H1 (cell line): ENCODE measurements around the gene PLG. TPM values are rescaled to one million over a fixed set of nuclear protein-coding genes. Genes with fewer than 3 reads are reported as not detected.

Source experiments
- BCL11A ChIP-seq, 2 experiments: IDR thresholded peaks; one replicate each; pipeline ENCODE4 v1.6.1; 2011; ENCODE audit warnings: low read depth in 2 of 2, low read length in 2 of 2, mild to moderate bottlenecking in 2 of 2
- CREB1 ChIP-seq: IDR thresholded peaks from 2 replicates; pipeline ENCODE4 v1.6.1; 2012; ENCODE audit warnings: inconsistent platforms
- EGR1 ChIP-seq: IDR thresholded peaks from 2 replicates; pipeline ENCODE4 v1.6.1; 2011; ENCODE audit warnings: low read depth, low read length, borderline replicate concordance
- EZH2 ChIP-seq: fragments of 200-600 bp; sonication (generic); IDR thresholded peaks from 2 replicates; pipeline ENCODE4 v1.7.1; 2012; ENCODE audit warnings: low read depth, mild to moderate bottlenecking, moderate library complexity, low read length, inconsistent platforms; ENCODE audit not compliant: severe bottlenecking
- GABPA ChIP-seq: IDR thresholded peaks from 2 replicates; pipeline ENCODE4 v1.6.1; 2011; ENCODE audit warnings: mild to moderate bottlenecking, low read length, moderate library complexity, borderline replicate concordance; ENCODE audit not compliant: insufficient read depth
- KDM5A ChIP-seq: fragments of 200-600 bp; IDR thresholded peaks from 2 replicates; pipeline ENCODE4 v1.7.1; 2012; ENCODE audit warnings: mild to moderate bottlenecking, low read length, inconsistent platforms, mixed read lengths
- NRF1 ChIP-seq: IDR thresholded peaks from 2 replicates; pipeline ENCODE4 v1.6.1; 2011; ENCODE audit warnings: mild to moderate bottlenecking, low read depth, low read length, improper control_type of control experiment
- POU5F1 ChIP-seq: IDR thresholded peaks from 2 replicates; pipeline ENCODE4 v1.6.1; 2011; ENCODE audit warnings: low read depth, mild to moderate bottlenecking, low read length, moderate library complexity
- RNF2 ChIP-seq: fragments of 200-900, 300-1000 bp; sonication (generic); IDR thresholded peaks from 2 replicates; pipeline ENCODE4 v1.7.1; 2016; ENCODE audit warnings: borderline replicate concordance, low read depth, mild to moderate bottlenecking, antibody characterized with exemption, low read length; ENCODE audit not compliant: poor library complexity, severe bottlenecking; ENCODE audit errors: missing control alignments
- TBP ChIP-seq: IDR thresholded peaks from 2 replicates; pipeline ENCODE4 v1.6.1; 2011; ENCODE audit warnings: low read depth, low read length, improper control_type of control experiment
- ZNF274 ChIP-seq: IDR thresholded peaks from 2 replicates; pipeline ENCODE4 v1.7.0; 2012; ENCODE audit warnings: low read length, borderline replicate concordance; ENCODE audit errors: extremely low read depth
- polyA plus RNA-seq, 7 experiments: library from polyadenylated mRNA; depleted of rRNA in 3 of 7; stranded (reverse) in 5 of 7; unstranded in 2 of 7; fragments of >200 nt in 5 of 7; fragments of 200-250 nt in 2 of 7; gene quantifications; 1 replicate in 5 of 7; 2 replicates in 1 of 7; 4 replicates in 1 of 7; pipeline versions ENCODE4 v1.2.1 to v1.2.3, GENCODE V29; 2011 to 2013; ENCODE audit warnings: missing spikeins in 2 of 7, mixed read lengths in 2 of 7
- total RNA-seq: library from RNA; stranded (reverse); fragmentation: NEBNext Ultra II Directional; extraction: Animal tissue kit (Norgen Biotek cat#: 25700); gene quantifications from 2 replicates; pipeline ENCODE4 v1.2.1, GENCODE V29; 2021

PLG gene
- total and polyA plus RNA-seq, 2 of the 8 experiments (the other 6 are each of a cell fraction or from before 2014, with no cell fraction given), result not detected

- TF ChIP-seq GABPA, result no peak
- no peak for TF ChIP-seq BCL11A (IDR thresholded peaks at IDR 0.05; ENCODE audit: low read depth in 2 of 2, low read length in 2 of 2)
- no peak for TF ChIP-seq POU5F1
- TF ChIP-seq TBP, result no peak
- TF ChIP-seq NRF1, result no peak
- TF ChIP-seq CREB1, result no peak
- no peak for TF ChIP-seq RNF2
- TF ChIP-seq EZH2, result no peak
- no peak for TF ChIP-seq KDM5A
- no peak for TF ChIP-seq EGR1
- TF ChIP-seq ZNF274, result no peak
Measured at GRCh38 chr6:160775792-160776580, 73.9 kb downstream of the PLG start (continued).
